Right renal pelvis (tissue), 4 donors: ENCODE measurements around the gene SP100. TPM values are rescaled to one million over a fixed set of nuclear protein-coding genes. Genes with fewer than 3 reads are reported as not detected.

Experiments
- DNase-seq, 4 donors: peaks; one replicate each; pipeline ENCODE4 v3.0.0-alpha.2; 2013; ENCODE audit warnings: low read depth in 4 of 4, low spot score in 3 of 4, missing footprints in 1 of 4
- polyA plus RNA-seq, 4 donors: library from polyadenylated mRNA; unstranded; fragments of 120-200 nt; gene quantifications; one replicate each; pipeline ENCODE4 v1.2.1, GENCODE V29; 2013; ENCODE audit not compliant: insufficient read length in 4 of 4

SP100 gene
- polyA plus RNA-seq, 4 donors: 22.9 to 32.6 (median 28.6) TPM

- DNase-seq: no peak
Measured at GRCh38 chr2:230521386-230521785, 105.4 kb downstream of the SP100 start.

- DNase-seq: no peak
Measured at GRCh38 chr2:230525682-230526081, 109.7 kb downstream of the SP100 start.

GRCh38 chr2:230537531-230537976 is 121.6 kb downstream of the SP100 start:
- DNase-seq: no peak

GRCh38 chr2:230540332-230540731 is 124.3 kb downstream of the SP100 start:
- DNase-seq: no peak

GRCh38 chr2:230541934-230542380 is 126.0 kb downstream of the SP100 start:
- DNase-seq: no peak

GRCh38 chr2:230542751-230543150 is 126.8 kb downstream of the SP100 start:
- no peak for DNase-seq

GRCh38 chr2:230552181-230552580 is 136.2 kb downstream of the SP100 start:
- no peak for DNase-seq

- no peak for DNase-seq
Measured at GRCh38 chr2:230557065-230557464, 141.1 kb downstream of the SP100 start.

- DNase-seq: no peak
Measured at GRCh38 chr2:230564805-230565779, 149.1 kb downstream of the SP100 start.

- no peak for DNase-seq
Measured at GRCh38 chr2:230569298-230569697, 153.3 kb downstream of the SP100 start.

- no peak for DNase-seq
Measured at GRCh38 chr2:230570987-230571386, 155.0 kb downstream of the SP100 start.

- DNase-seq: no peak
Measured at GRCh38 chr2:230575642-230576324, 159.8 kb downstream of the SP100 start.

- DNase-seq: no peak
Measured at GRCh38 chr2:230577114-230577513, 161.1 kb downstream of the SP100 start.

- no peak for DNase-seq
Measured at GRCh38 chr2:230578106-230578505, 162.1 kb downstream of the SP100 start.

- no peak for DNase-seq
Measured at GRCh38 chr2:230582851-230583283, 166.9 kb downstream of the SP100 start.

GRCh38 chr2:230583581-230583980 is 167.6 kb downstream of the SP100 start:
- DNase-seq: no peak

- no peak for DNase-seq
Measured at GRCh38 chr2:230586328-230586982, 170.5 kb downstream of the SP100 start.

GRCh38 chr2:230589025-230589424 is 173.0 kb downstream of the SP100 start:
- no peak for DNase-seq

- DNase-seq: no peak
Measured at GRCh38 chr2:230589497-230590015, 173.6 kb downstream of the SP100 start.

- no peak for DNase-seq
Measured at GRCh38 chr2:230590333-230590732, 174.3 kb downstream of the SP100 start.

- DNase-seq: no peak
Measured at GRCh38 chr2:230591850-230592249, 175.8 kb downstream of the SP100 start.
